HG02884 (cell line): ENCODE data around the gene ALDH4A1.

ENCODE experiments used
- ATAC-seq: cut with Tn5 transposase; IDR thresholded peaks from one replicate; pipeline ENCODE4 v1.9.1; 2021; ENCODE audit warnings: mild to moderate bottlenecking, moderate library complexity; ENCODE audit not compliant: unreplicated experiment

Gene ALDH4A1

DNA sequence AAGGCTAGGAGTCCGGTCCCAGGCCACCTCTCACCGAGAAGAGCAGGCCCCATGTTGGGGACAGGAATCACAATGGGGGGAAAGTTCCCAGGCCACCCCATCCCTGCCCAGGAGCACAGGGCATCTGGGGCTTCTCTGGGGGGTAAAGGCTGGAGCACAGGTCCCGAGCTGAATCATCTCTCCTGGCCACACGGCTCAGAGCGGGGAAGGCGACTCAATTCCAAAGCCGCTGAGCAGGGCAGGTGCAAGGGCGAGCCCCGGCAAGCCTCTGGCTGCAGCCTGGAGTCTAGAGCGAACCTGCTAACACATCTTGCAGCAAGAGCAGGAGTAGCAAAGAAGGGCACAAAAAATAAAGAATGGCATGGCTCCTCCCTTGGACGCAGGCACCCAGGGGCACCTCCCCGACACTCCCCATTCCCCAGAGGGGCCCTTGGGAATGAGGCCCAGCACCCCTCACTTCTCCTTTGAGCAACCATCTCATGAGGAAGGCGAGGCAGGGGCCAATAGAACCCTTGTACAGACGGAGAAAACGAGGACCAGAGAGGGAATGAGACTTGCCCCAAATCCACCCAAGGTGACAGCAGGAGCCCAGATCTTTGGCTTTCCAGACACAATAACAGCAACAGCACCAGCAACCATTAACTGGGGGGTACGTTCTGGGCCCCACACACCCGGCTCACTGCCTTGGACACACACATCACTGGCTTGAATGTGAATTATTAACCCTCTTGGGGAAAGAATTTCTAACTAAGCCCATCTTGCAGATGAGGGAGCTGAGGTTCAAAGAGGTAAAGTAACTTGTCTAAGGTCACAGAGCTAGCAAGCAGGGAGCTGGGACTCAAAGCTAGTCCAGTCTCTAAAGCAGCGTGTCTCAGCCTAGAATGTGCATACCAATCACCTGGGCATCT is 20.7 kb upstream of the ALDH4A1 start:
- no peak for ATAC-seq

DNA sequence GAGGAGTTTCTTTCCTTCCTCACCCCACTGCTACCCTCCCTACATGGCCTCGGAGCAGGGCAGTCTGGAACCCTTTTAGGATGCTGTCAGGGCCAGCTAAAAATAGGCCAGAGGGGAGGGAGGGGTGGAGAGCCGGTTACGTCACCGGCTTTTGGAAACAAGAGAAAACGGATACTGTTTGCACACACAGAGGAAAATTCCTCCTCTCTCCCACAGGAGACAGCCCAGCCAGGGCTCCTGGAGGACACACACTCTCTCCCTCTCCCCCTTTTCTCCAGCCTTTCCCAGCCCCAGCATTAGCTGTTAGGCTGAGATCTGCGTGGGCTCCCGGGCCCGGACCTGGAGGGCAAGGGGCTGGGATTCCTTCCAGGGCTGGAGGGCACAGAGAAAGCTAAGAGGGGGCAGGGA is 20.0 kb upstream of the ALDH4A1 start:
- ATAC-seq, result no peak

DNA sequence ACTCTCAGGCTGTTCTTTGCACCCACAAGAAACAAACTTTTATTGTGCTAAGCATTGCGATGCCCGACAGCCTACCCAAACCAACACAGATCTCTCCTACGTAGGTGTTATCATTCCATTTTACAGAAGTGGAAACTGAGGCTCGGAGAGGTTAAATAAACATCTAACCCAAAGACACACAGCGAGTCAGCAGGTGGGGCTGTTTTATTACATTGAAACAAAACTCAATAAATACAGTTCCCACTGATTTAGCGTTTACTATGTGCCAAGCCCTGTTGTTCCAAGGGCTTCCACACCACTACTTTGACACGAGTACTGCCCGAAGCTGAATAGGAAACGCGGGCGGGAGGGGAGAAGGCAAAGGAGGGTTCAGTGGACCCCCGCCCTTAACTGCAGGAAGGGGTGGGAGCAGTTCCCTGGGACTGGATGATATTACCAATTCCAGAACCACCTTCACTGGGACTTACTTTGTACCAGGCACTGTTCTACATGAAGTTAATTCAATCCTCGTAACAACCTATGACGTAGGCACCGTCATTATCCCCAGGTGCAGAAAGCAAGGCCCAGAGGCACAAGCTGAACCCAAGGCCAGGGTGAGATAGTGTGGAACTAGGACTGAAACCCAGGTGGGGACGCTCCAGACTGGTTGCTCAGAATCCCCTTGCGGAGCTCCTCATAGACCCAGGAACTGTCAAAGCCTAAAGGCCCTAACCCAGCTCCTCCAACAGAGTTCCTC is 19.3 kb upstream of the ALDH4A1 start:
- no peak for ATAC-seq

DNA sequence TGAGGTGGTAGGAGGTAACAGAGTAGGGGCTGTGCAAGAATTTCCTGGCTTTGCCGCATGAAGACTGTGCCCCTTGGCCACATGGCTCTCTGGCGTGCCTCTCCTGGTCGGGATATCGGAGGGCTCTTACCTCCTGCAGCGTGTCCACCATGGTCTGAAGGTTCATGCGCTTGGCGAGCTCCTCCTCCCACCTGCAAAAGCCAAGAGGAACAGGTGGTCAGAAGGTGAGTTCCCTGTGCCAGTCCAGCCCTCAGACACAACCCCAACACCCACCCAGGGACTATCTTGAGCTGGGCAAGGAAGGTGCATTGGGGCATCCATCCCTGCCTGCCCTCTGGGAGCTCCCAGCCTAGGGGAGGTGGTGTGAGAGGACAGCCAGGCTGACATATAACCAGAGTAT is 18.6 kb upstream of the ALDH4A1 start:
- ATAC-seq, result no peak

DNA sequence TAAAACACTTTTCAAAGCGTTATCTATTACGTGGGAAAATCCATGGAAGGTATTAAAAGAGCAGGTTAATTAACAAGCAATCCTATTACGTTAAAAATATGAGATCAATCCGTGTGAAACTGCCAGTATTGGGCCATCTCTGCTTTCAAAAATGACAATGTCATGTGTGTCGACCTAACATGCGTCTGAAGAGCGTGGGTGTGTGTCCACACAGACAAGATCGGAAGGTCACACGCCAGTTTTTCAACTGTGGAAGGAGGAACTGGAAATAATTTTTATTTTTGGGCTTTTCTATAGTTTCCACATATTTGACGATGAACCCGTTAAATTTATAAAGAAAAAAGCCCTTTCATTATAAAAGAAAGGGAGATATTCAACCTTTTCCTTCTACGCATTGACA is 17.6 kb upstream of the ALDH4A1 start:
- no peak for ATAC-seq

DNA sequence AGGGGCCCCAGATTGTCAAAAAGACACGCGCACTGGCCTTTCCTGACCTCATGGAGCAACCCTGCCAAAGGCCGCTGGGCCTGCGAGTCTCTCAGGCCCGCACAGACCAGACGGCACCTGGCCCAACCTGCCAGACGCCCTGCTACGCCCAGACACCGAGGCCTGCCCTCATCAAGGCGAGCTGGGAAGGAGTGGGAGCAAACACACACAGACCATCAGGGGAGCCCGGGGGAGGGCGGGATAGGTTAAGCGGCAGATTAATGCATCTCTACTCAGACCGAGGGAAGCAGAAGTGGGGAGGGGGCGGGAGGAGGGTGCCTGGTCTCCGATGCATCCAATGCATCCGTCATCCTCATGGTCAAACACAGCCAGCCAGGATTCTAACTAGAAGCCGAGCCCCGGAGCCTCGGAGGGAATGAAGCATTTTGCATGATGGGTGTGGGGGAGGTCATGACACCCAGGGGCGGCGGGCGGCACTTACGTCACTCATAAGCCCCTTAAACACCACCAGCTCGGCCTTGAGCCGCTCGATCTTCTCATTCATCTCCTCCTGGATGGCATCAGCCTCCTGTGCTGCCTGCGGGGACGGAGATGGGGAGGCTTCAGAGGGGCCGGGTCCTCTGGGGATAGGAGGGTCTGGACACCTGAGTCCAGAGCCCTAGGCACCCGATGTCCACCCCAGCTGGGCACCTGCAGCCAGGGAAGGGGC is 17.0 kb upstream of the ALDH4A1 start:
- no peak for ATAC-seq

DNA sequence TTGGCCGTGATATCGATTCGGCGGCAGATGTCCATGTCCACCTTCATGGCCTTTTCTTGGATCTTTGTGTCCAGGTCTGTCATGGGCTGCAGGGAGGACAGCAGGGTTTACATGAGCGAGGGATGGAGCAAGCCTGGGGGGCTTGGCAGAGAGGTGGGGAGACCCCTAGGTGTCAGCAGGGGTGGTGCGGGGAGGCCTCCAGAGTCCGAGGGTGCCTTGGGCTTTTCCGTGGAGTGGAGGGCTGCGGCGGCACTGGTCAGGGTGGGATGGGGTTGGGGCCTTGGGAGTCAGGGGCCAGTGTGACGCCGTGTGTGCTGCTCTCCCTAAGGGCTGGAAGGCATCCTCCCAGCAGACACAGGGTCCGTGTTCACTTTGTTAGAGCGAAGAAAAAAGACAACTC is 16.1 kb upstream of the ALDH4A1 start:
- ATAC-seq, result no peak

DNA sequence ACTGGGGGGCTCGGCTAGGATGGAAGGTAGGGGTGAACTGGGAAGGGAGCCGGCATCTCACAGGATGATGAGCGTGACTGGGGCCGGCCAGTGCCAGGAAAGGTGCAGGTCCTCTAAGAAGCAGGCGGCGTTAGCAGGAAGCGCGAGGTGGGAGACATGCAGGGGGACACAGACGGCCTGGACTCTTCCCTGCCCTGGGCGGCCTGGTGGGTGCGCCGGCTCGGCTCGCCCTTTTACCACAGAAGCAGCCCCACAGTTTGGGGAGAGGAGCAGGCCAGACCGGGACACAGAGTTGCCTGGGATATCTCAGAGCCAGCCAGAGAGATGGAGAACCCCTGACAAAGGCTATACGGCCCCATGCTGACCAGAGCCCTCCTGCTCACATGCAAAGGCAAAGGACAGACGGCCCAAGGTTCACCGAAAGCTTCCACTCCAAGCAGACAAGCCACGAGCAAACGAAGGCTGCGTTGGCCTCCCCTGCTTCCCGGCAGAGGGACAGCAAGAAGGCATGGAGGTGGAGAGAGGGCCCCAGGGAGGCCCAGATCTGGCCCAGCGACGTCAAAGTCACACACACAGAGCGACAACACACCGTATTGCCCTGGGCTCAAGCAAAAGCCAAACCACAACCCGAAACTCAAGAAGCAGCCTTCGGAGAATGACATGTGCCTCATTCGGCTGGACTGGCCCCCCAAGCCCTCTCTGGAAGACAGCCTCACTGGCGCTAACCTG is 14.9 kb upstream of the ALDH4A1 start:
- ATAC-seq, result no peak

DNA sequence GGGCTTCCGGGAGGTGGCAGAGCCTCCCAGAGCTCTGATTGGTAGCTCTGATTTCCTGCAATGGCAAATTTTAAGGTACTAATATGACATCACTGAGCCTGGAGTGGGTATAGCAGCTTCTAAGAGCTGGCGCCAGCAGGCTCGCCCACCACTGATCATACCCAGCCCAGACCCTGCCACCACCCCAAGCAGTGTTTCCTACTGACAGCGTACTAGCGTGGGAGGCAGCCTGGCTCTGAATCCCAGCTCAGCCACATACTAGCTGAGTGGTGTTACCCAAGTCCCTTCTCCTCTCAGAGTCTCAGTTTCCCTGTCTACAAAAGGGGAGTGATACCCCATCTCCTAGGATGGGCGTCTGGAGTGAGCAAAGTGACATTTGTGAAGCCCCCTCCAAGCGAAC is 13.0 kb upstream of the ALDH4A1 start:
- no peak for ATAC-seq

DNA sequence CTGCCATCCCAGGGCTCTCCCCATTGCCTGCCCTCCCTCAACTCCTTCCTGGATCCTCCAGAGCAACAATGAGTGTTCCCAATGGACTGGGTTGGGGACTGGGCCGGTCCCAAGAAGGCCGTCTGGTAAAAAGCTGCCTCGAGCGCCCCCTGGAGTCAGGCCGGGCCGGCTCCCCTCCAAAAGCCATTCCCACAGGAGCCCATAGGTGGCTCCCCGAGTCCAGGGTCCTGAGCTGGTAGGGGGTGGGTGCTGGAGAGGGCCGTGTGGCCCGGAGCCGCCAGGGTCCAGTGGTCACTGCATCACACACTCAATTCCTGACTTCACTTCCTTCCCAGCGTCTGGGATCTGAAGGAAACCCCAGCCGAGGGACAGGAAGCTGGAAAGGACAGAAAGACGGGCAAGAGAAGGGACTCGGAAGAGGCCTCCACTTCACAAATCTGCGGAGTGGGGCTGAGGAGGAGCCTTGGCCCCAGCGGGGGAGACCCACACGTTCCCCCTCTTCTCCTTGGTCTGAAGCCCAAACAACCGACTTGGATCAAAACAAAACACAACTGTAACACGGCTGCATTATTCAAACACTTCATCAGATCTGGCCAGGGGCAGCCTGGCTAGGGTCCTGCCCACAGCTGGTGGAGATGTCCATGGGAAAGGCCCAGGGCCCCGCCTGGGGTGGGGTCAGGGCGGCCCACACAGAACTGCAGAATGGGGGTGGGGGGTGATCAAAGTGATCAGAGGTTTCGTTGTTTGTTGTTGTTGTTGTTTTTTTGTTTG is 10.9 kb upstream of the ALDH4A1 start:
- ATAC-seq, result no peak

DNA sequence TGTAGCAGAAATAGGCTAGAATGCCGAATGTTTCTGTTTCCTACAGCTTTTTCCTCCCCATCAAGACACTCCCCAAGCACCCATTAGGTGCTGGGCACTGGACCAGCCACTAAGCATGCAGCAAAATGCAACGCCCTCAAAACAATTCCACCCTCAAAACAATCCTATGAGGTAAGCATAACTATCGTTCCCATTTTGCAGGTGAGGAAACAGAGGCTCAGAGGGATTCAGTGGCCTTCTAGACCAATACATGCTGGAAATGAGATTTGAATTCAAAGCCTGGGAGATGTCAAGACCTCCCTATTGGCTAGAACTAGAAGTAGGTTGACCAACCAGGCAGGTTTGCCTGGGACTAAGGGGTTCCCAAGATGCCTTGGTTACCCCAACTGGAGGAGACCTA is 10.2 kb upstream of the ALDH4A1 start:
- no peak for ATAC-seq

DNA sequence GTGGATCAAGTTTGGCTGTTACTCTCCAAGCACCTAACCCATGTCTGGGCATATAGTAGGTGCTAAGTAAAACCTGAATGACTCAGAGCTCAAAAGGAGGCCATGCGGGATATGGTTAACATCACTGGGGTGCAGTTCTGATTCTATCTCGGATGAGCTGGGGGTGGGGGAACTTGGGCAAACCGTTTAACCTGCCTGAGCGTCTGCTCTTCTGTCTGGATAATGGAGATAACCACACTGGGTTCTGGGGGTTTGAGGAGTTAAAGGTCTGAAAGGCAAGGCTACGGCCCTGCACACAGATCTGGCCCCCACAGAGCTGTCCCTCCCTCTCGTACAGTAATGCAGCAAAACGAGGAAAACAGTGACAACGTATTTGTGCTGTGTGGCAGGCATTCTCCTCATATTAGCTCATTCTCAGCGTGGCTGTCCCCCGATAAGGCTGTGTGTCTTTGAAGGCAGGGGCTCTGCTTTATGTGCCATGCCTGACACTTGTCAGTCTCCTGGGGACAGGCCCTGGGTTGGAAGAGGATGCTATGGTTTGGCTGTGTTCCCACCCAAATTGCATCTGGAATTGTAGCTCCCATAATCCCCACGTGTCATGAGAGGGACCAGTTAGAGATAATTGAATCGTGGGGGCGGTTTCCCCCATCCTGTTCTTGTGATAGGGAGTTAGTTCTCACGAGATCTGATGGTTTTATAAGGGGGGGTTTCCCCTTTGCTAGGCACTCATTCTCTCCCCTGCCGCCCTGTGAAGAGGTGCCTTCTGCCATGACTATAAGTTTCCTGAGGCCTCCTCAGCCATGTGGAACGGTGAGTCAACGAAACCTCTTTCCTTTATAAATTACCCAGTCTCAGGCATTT is 6.8 kb upstream of the ALDH4A1 start:
- no peak for ATAC-seq

DNA sequence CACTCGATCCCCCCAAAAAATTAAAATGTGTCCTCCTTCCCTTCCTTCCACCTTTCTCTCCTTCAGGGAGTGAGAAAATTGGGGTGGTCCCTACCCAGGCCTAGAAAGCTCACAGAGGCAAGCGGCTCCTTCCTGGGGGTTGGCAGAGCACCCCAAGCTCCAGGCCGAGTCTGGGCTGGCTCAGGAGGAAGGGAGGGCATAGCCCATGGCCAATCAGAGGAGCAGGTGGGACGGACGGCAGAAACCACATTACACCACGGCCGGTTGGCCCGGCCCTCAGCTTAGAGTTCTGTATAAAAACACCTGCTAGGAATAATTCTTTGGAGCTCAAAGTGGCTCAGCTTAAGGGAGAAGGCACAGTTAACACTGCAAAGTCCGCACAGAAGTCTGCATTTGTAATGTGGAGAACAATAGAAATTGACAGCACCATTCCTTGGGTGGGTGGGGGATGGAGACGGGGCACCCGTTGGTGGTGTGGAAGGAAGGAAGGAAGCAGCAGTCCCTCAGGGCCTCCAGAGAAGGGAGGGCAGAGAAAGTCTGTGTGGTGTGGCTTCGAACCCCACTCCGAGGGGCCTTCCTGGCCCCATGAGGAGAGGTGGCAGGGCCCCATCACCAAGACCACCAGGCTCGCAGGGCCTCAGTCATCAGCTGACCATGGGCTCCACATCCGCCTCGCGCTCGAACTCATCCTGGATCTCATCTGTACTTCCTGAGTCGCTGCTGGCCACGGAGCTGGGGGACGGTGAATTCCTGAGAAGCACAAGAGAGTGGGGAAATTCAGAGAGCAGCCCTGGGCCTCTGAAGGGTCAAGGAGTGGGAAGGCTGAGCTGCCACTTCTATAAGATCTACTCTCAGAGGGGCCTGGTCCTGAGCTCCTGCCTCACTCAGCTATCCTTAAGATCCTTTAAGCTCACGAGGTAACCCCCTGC is 5.8 kb upstream of the ALDH4A1 start:
- ATAC-seq, result no peak

DNA sequence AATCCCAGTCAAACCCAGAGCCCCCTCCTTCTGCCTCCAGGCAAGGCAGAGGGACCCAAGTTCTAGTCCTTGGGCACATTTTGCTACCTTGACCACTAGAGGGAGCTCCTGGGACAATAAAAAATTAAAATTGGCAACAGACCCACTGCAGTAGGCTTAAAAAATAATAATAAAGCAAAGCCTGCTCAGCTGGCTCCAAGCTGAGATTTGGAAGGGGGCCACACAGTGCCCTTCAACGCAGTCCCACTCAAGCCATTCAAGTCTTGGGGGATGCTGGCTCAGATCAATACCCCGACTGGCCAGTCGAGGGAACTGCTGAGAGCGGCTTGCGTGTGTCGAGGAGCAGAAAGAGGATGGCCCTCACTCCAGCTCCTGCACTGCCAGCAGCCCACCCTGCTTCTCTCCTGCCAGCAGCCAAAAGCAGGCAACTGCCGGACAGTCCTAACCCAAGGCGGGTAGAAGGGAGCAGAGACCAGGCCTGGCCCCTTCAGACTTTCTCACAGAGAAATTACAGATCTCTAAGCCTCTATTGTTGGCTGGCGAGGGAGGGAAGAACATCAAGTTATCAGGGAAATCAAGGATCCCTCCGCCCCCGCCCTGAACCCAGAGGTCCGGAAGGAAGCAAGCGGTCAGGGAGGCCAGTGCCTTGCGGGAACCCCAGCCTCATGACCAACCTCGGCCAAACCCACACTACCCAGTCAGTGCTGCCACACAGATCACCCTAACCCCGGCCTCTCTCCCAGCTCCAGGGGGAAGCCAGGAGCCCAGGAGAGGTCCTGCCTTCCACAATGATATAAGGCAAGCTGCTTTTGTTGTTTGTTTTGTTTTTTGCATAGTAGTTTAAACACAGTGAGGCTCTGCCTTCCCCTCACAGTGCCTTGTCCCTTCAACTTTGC is 4.9 kb upstream of the ALDH4A1 start:
- ATAC-seq, result no peak

DNA sequence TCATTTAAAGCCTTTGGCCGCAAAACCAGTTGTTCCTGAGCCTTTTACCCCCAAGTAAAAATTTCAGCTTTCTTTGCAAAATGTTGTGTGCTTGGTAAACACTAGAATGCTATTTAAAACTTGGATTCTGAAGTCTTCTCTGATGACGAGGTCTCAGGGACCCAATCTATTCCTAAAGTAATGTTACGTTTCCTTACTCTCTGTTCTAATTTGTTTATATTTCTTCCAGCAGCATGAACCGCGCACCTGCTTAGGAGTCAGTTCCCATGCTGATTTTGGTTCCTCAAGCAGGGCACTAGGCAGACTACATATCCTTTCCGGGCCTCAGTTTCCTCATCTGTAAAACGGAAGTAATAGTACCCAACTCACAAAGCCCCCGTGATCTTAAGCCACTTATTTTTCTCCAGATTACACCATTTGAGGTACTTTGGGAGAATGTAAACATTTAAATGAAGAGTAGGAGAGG is 969 bp upstream of the ALDH4A1 start:
- no peak for ATAC-seq

DNA sequence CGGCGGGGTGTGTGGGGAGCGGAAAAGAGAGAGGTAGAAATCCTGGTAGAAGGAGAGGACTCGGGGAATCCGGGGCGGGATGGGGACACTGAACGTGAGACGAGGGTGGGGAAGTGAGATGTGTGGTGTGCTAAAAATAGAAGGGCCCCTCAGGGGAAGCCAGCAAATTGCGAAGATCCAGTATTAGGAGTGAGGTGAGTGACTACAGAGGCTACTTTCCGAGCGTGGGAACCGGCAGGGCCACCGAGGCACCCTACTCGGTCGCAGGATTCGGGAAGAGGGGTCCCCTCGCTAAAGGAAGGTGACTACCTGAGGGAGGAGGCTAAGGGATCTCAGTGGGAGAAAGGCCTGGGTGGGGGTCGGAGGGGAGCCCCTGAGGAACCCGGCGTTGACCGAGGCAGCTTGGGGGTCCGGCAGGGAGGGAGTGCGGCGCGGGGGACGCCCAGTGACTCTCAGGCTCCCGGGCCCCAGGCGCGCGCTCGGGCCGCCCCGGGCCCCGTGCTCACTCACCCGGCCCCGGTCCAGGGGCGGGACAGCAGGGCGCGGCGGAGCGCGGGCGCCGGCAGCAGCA is 318 bp downstream of the ALDH4A1 start:
- peak; percentile 3 for ATAC-seq
